GM18861 (cell line): Measurements from ENCODE around the gene TRMT6.

Experiments
- ATAC-seq: cut with Tn5 transposase; IDR thresholded peaks from one replicate; pipeline ENCODE4 v1.9.1; 2021; ENCODE audit not compliant: unreplicated experiment

Gene TRMT6

DNA sequence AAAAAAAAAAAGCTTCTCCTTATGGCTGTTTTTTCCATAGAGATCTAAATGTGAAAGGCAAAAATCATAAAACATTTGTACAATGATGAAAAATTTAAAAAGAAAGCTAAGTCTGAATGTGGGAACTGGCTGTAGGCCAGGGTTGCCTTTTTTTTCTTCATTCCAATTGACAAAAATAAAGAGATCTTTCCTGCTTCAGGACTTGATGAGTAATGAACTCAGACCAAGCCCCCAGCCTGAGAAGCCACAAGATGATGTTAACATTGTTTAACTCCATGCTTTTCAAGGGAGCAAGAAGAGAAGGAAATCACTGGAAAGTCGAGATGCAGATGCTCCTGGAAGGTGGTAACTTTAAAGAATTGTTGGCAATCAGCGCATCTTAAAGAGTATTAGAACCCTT is 41.4 kb downstream of the TRMT6 start:
- ATAC-seq: no peak

DNA sequence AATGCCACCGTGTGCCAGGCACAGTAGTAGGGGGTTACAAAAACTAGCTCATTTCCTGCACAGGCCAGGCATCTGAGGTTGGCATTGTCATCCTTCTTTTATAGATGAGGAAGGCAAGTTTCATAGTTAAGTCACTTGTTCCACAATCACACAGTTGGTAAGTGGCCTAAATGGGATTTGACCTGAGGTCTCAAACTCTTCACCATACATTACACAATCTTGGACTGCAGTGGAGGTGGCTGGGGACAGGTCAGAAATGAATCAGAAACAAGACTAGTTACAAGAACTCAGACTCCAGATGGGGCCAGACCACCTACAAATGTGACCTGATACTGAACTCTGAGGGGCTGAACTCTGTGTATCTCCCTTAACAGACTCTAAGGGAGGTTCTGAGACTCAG is 49.4 kb downstream of the TRMT6 start:
- no peak for ATAC-seq

DNA sequence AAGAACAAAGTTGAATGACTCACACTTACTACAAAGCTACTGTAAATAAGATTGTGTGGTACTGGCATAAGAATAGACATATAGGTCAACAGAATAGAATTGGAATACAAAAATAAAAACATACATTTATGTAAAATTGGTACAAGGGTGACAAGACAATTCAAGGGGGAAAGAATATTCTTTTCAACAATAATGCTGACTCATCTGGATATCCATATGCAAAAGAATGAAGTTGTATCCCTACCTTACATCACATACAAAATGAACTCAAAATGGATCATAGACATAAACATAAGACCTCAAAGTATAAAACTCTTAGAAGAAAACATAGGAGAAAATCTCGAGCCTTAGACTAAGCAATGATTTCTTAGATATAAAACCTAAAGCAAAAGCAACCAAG is 50.9 kb downstream of the TRMT6 start:
- no peak for ATAC-seq

DNA sequence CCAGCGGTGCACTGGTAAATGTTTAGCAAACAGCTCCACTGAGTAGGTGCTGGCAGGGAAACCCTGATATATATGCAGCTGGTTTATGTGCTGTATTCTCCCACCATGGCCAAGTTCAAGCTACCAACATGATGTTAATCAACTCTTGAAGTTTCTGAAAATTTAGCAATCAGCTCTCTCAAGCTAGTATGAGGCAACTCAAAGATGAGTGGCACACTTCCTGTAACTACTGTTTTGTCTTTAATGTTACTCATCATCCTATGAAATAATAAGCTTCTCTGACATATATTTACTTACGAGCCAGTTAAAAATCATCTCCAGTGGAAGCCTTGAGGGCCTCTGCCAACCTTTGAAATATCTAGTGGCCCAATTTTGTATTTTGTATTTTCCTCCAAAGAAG is 54.7 kb downstream of the TRMT6 start:
- ATAC-seq: no peak

DNA sequence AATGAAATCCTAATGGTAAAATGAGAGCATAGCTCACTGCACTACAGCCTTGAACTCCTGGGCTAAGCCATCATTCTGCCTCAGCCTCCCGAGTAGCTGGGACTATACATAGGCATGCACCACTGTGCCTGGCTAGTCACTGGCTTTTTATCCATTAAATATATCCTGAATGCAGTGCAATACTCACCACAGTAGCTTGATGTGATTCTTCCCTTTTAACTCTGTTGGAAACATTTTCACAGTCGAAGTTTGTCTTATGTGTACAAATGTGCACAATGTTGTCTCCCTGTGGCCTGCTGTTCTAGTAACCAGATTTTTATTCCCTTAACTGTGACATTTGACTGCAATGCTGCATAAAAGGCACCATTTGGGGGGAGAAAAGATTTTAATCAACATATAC is 56.7 kb downstream of the TRMT6 start:
- ATAC-seq: no peak

DNA sequence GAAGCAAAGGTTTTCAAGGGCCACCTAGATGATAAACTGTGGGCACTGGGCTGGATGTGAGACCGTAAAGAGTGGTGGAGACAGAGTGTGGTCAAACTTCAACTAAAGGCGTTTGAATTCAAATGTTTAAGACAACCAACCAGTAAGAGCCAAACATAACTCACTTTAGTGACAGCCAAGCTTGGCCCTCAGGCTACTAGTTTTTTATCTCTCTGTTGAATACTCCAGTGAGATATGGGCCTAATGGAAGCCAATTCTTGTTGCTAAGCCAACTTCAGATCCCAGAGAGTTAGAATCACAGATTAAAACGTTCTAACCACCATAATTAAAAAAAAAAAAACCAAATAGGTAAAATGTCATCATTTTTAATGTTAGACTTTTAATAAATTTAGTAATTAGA is 57.3 kb downstream of the TRMT6 start:
- ATAC-seq: no peak

DNA sequence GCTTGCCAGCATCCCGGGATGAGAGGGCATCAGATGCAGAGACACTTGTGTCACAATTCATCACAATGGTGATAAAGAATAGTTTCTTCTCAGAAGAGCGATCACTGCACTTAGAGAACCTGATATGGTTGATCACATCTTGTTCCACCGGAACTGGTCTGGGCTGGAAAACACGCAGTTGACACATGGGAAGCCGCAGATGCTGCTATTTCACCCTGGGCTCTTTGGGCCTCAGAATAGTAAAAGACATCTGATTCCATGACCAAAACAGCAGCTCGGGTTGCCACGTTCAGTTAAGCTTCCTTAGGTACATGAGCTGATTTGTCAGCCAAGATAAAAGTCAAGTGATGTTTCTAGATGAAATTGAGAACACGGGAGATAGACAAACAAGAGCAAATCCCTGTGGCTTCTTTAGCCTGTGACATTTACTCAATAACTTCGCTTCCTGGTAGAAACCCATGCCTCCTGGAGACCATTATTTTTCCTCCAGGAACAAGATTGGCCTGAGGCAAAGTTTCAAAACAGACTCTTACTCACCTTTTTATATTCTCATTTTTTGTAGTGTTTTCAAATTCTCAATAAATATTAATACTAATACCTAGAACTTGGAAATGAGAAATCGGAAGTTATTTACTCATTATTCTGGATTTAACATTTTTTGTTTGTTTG is 59.4 kb downstream of the TRMT6 start:
- no peak for ATAC-seq

DNA sequence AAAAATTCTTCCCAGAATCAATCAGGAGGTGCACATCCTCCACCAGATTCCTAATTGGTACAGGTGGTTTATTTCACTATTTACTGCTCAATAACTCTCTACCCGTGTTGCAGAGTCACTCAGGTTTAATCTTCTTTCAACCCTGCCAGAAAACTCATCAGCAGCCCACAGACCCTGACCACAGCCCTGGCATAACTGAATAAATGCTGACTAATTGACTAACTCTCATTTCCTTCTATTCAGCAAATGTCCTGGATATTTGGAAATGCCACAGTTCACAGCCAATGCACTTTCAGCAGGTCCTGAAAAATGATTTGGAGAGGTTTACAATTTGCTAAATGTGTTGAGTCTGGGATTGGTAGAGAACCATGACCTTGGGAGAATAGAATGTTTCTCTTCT is 62.3 kb downstream of the TRMT6 start:
- no peak for ATAC-seq

DNA sequence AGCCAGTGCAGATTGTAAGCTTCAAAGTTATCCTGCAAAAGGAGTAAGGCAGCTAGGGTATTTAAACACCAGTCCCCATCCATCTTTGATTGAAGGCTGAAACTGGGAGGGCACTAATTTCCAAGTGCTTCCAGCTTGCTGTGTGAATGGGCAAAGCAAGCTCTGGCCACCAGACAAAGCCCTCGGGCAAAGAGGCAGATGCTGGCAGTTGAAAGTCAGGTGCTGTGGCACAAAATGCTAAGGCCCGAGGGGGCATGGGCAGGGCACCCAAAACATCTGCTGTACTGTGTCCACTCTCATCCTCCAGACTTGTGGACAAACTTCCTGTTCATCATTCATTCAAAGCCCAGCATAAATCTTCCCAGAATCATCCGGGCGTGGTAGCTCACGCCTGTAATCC is 62.9 kb downstream of the TRMT6 start:
- no peak for ATAC-seq
